ENCODE data around the gene MED16.

DNA sequence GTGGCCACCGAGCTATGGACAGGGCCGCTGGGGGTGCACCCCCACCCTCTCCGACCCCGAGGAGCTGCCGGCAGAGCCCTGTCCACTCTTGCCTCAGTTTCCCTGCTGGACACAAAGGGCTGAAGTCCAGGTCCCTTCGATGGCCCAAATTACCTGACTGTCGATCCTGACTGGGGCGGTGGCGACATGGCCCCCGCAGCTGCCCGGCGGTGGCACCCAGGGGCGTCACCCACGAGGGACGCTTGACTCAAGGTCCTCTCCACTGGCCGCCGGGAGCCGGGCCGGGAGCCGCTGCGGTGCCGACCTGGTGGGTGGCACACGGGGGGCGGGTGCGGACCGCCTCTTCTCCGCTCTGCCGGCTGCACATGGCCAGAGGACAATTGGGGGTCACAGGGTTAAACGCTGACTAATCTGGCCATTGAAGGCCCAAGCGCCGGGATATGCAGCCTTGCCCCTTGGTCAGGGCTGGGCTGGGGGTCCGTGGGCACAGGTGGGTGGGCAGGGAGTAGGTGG, 49.2 kb upstream of the MED16 start:
- TF ChIP-seq, protein P1, sequence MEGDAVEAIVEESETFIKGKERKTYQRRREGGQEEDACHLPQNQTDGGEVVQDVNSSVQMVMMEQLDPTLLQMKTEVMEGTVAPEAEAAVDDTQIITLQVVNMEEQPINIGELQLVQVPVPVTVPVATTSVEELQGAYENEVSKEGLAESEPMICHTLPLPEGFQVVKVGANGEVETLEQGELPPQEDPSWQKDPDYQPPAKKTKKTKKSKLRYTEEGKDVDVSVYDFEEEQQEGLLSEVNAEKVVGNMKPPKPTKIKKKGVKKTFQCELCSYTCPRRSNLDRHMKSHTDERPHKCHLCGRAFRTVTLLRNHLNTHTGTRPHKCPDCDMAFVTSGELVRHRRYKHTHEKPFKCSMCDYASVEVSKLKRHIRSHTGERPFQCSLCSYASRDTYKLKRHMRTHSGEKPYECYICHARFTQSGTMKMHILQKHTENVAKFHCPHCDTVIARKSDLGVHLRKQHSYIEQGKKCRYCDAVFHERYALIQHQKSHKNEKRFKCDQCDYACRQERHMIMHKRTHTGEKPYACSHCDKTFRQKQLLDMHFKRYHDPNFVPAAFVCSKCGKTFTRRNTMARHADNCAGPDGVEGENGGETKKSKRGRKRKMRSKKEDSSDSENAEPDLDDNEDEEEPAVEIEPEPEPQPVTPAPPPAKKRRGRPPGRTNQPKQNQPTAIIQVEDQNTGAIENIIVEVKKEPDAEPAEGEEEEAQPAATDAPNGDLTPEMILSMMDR (IDR thresholded peaks at IDR 0.05; ENCODE audit: insufficient read depth, low read depth, low read length), result no peak
- no peak for TF ChIP-seq EZH2 (IDR thresholded peaks at IDR 0.05; ENCODE audit: insufficient read depth, low read length)

Measured in astrocyte (in vitro differentiated cells and primary cell).